Activated CD8-positive, alpha-beta memory T cell treated with anti-CD3 and anti-CD28 coated beads, Interleukin-2, amount 10 ng/mL, durations not matched to agents 7 days and 5 days (primary cell): ENCODE results near the gene CPNE6. TPM values are rescaled to one million over a fixed set of nuclear protein-coding genes. Genes with fewer than 3 reads are reported as not detected.
"Not testable (repeated sequence)": the region's sequence is repeated elsewhere in the genome, so short reads cannot be mapped to it uniquely, and the experiment has no call there.

Source experiments
- ATAC-seq: fragments of 150-1000 bp; cut with Tn5 transposase; one replicate; pipeline ENCODE4 v1.10.0; 2021; ENCODE audit warnings: moderate library complexity
- CTCF ChIA-PET: fragments of 350-600 bp; sonication (Branson Sonifier 250); formaldehyde crosslinking; loops from one replicate; lab custom pipeline; 2021; ENCODE audit warnings: antibody characterized with exemption; lab: Charles Lee
- DNase-seq: peaks from one replicate; pipeline ENCODE4 v3.0.0-alpha.2; 2020
- H3K27ac Mint-ChIP-seq: one replicate; pipeline ENCODE4 v1.8.0; 2021; ENCODE audit warnings: mild to moderate bottlenecking, mixed read lengths
- H3K27me3 Mint-ChIP-seq: one replicate; pipeline ENCODE4 v1.8.0; 2021; ENCODE audit warnings: mixed read lengths
- H3K36me3 Mint-ChIP-seq: one replicate; pipeline ENCODE4 v1.8.0; 2021; ENCODE audit warnings: mild to moderate bottlenecking, mixed read lengths
- H3K4me1 Mint-ChIP-seq: one replicate; pipeline ENCODE4 v1.8.0; 2021; ENCODE audit warnings: mixed read lengths
- H3K4me3 Mint-ChIP-seq: one replicate; pipeline ENCODE4 v1.8.0; 2021; ENCODE audit warnings: mild to moderate bottlenecking, moderate library complexity, mixed read lengths
- H3K9me3 Mint-ChIP-seq: one replicate; pipeline ENCODE4 v1.8.0; 2022; ENCODE audit warnings: low read depth, mixed read lengths
- total RNA-seq, 2 experiments: library from RNA; stranded (reverse); gene quantifications; one replicate each; pipeline ENCODE4 v1.2.3, GENCODE V29; 2021

Gene CPNE6
- total RNA-seq, 2 experiments from 2014 or later: 0.12 TPM; not detected in 1

DNA sequence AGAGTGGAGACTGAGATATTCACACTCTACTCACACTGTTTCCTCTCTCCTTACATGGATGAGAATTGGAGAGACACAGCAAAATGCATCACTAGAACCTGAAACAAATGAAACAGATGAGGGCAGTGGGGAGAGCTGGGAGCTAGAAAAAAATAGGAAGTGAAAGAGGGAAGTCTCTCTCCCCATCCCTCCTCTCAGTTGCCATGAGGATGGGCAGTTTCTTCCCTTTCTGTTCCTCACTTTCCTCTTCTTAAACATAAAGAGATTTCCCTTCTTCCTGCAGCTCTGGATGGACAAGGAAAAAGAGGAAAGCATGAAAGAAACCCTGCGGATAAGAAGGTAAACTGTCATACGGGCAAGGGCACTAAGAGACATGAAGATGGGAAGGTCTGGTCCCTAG lies 22.4 kb upstream of the CPNE6 start:
- ATAC-seq, H3K9me3 Mint-ChIP-seq, H3K4me3 Mint-ChIP-seq, H3K36me3 Mint-ChIP-seq, DNase-seq, H3K27ac Mint-ChIP-seq: not testable (repeated sequence)
- Mint-ChIP-seq H3K4me1 (peaks cover 29% of the 10 kb centered on the region), H3K27me3 (peaks cover 42% of the 10 kb centered on the region)
- CTCF ChIA-PET: interaction anchor here (1.8 to 2.3 kb wide), 2 partner anchors 13 to 44 kb away, joined by 4 to 6 read pairs; no protein-coding TSS in a partner anchor

- Mint-ChIP-seq H3K27me3 (peaks cover 36% of the 10 kb centered on the region), H3K4me1 (peaks cover 16% of the 10 kb centered on the region), H3K4me3 (peak overlapping the region; percentile 74)
- not testable (repeated sequence) for DNase-seq, ATAC-seq, H3K9me3 Mint-ChIP-seq, H3K27ac Mint-ChIP-seq, H3K36me3 Mint-ChIP-seq
- CTCF ChIA-PET: interaction anchor here (1.0 to 2.4 kb wide), 3 partner anchors 8 to 40 kb away, joined by 4 to 10 read pairs (median 5); no protein-coding TSS in a partner anchor
These were observed 20.6 kb upstream of the CPNE6 start for GRCh38 chr14:24050753-24051152.

DNA sequence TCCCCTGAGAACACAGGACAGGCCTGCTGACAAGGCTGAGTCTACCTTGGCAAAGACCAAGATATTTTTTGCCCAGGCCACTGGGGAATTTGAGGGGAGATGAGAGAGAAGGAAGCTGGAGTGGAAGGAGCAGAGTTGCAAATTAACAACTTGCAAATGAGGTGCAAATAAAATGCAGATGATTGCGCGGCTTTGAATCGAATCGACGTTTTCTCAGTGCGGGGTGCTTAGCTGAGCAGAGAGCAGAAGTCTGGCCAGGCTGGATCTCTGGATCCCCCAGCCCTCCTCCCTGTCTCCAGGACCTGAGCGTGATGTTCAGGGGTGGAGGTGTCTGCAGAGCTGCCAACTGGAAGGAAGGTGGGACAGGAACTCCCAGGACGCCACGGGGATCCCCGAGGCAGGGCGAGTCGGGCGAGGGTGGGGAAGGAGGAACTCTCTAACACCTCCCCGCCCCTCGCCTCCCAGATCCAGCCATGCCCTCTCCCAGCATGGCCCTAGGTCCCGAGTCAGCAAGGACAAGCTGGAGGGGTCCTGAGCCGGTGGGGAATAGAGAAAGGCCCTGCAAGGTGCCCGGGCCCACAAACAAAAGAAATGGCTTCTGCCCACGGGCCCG lies 20.1 kb upstream of the CPNE6 start:
- no peaks in the 10 kb centered on the region for H3K9me3 Mint-ChIP-seq
- CTCF ChIA-PET: interaction anchor here (1.2 to 3.1 kb wide), 8 partner anchors 10 to 63 kb away, joined by 3 to 21 read pairs (median 6); partner anchors contain the start of genes DCAF11 and NRL
- H3K27me3 Mint-ChIP-seq: peaks cover 33% of the 10 kb centered on the region
- H3K4me3 Mint-ChIP-seq: peak overlapping the region; percentile 74
- peaks cover 16% of the 10 kb centered on the region for H3K4me1 Mint-ChIP-seq
- ATAC-seq (no peak), DNase-seq (peak; percentile 40)
- peak overlapping the region; percentile 32 for H3K27ac Mint-ChIP-seq
- no peaks in the 10 kb centered on the region for H3K36me3 Mint-ChIP-seq

DNA sequence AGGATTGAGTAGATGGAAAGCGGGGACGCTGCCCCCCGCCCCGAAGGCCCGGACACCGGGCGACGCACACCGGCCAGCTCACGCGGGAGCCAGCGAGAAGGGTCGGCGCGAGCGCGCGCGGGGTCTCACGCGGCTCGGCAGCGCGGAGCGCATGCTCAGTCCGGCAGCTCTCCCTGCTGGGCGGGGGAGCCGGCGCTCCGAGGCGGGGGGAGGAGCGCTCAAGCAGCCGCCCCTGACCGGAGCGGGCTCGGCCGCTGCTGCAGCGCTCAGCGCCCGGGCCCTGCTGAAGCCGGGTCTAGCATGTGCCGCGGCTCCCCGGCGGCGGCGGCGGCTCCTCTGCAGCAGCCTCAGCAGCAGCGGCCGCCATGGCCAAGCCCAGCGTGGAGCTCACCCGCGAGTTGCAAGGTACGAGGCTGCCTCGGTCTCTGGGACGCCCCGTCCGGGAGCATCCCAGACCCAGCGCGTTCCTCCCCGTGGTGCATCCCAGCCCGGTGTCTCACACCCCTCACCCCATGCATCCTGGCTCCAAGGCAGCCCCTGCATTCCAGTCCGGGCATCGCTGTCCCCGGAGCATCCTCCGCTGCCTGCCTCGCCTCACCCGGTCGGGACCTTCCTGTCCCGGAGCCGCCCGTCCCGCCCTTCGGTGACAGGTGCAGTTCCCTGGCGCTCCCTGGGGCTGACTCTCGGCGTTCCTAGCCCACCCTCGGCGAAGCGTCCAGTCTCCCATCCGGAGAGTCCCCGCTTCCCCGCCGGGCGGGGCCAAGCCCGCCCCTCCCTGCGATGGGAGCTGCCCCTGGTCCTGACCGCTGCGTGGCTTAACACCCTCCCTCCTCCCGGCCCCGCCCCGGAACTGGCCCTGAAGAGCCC lies 19.3 kb upstream of the CPNE6 start, which contains the start of gene CARMIL3:
Gene CARMIL3 (plus strand): TSS at position 221 of the 867 bp plus-strand sequence. CDS start 145 bp downstream, at position 366.
- H3K9me3 Mint-ChIP-seq: no peaks in the 10 kb centered on the region
- H3K4me3 Mint-ChIP-seq: peak within 1 kb of the TSS; percentile 74
- CTCF ChIA-PET: interaction anchor here (0.8 to 3.1 kb wide), 9 partner anchors 9 to 110 kb away, joined by 3 to 21 read pairs (median 5); partner anchors contain the start of genes DCAF11, IRF9 and NRL
- peak within 1 kb of the TSS; percentile 32 for H3K27ac Mint-ChIP-seq
- H3K4me1 Mint-ChIP-seq: peaks cover 16% of the 10 kb centered on the region
- H3K27me3 Mint-ChIP-seq: peaks cover 32% of the 10 kb centered on the region
- H3K36me3 Mint-ChIP-seq: no peaks in the 10 kb centered on the region
- DNase-seq: peak; percentile 79
- ATAC-seq: peak; percentile 88

GRCh38 chr14:24052656-24053547 lies 18.5 kb upstream of the CPNE6 start:
- CTCF ChIA-PET: interaction anchor here (0.8 to 7.7 kb wide), 10 partner anchors 8 to 109 kb away, joined by 3 to 139 read pairs (median 6); partner anchors contain the start of genes DCAF11, IRF9, NRL and PCK2
- H3K27ac Mint-ChIP-seq: no peak overlapping the region
- no peaks in the 10 kb centered on the region for H3K9me3 Mint-ChIP-seq
- peaks cover 16% of the 10 kb centered on the region for H3K4me1 Mint-ChIP-seq
- ATAC-seq (peak; percentile 13), DNase-seq (peak; percentile 59)
- H3K36me3 Mint-ChIP-seq: no peaks in the 10 kb centered on the region
- peaks cover 32% of the 10 kb centered on the region for H3K27me3 Mint-ChIP-seq
- H3K4me3 Mint-ChIP-seq: peak overlapping the region; percentile 74

DNA sequence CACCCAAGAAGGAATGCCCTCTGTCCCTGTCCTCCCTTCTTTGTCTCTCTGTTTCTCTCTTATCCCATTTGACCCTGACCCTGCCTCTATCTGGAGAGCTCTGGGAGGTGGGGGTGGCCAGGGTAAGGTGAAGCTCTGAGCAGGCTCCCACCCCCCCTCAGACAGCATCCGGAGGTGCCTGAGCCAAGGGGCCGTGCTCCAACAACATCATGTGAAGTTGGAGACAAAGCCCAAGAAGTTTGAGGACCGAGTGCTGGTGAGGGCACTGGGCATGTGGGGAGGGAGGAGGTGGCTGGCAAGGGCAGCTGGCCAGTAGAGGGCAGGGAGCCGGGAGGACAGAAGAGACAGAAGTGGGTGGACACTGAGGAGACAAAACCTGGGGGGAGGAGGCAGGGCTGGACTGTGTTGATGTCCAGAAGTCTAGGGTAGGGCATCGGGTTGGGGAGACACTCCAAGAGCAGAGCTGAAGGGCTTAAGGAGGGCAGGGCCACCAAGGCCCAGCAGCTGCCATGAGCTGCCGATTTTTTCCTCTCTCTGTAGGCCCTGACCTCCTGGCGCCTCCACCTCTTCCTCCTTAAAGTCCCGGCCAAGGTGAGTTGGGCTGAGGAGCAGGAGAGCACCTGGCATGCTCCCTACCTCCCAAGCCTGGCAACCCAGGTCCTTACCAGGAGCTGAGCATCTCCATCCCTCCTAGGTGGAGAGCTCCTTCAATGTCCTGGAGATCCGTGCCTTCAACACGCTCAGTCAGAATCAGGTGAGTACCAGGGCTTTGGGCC lies 17.6 kb upstream of the CPNE6 start:
- no peak for ATAC-seq
- Mint-ChIP-seq H3K4me3 (no peak overlapping the region), H3K36me3 (no peaks in the 10 kb centered on the region), H3K4me1 (peaks cover 16% of the 10 kb centered on the region), H3K9me3 (no peaks in the 10 kb centered on the region), H3K27ac (no peak overlapping the region), H3K27me3 (peaks cover 29% of the 10 kb centered on the region)
- CTCF ChIA-PET: interaction anchor here (1.7 to 7.7 kb wide), 3 partner anchors 10 to 54 kb away, joined by 6 to 139 read pairs (median 21); partner anchors contain the start of gene PCK2
- DNase-seq: no peak

GRCh38 chr14:24054324-24054641 lies 17.1 kb upstream of the CPNE6 start:
- peaks cover 29% of the 10 kb centered on the region for H3K27me3 Mint-ChIP-seq
- H3K27ac Mint-ChIP-seq: no peak overlapping the region
- H3K4me1 Mint-ChIP-seq: peaks cover 16% of the 10 kb centered on the region
- H3K4me3 Mint-ChIP-seq: no peak overlapping the region
- no peak for ATAC-seq
- CTCF ChIA-PET: interaction anchor here (1.7 to 7.7 kb wide), 3 partner anchors 11 to 53 kb away, joined by 6 to 139 read pairs (median 21); partner anchors contain the start of gene PCK2
- H3K9me3 Mint-ChIP-seq: no peaks in the 10 kb centered on the region
- no peak for DNase-seq
- H3K36me3 Mint-ChIP-seq: no peaks in the 10 kb centered on the region

GRCh38 chr14:24054646-24055045 lies 16.7 kb upstream of the CPNE6 start:
- DNase-seq (no peak), ATAC-seq (no peak)
- Mint-ChIP-seq H3K4me1 (peaks cover 16% of the 10 kb centered on the region), H3K9me3 (no peaks in the 10 kb centered on the region), H3K4me3 (no peak overlapping the region), H3K27me3 (peaks cover 29% of the 10 kb centered on the region), H3K36me3 (no peaks in the 10 kb centered on the region), H3K27ac (no peak overlapping the region)
- CTCF ChIA-PET: interaction anchor here (1.7 to 7.7 kb wide), 2 partner anchors 11 to 38 kb away, joined by 6 to 139 read pairs; partner anchors contain the start of gene PCK2

DNA sequence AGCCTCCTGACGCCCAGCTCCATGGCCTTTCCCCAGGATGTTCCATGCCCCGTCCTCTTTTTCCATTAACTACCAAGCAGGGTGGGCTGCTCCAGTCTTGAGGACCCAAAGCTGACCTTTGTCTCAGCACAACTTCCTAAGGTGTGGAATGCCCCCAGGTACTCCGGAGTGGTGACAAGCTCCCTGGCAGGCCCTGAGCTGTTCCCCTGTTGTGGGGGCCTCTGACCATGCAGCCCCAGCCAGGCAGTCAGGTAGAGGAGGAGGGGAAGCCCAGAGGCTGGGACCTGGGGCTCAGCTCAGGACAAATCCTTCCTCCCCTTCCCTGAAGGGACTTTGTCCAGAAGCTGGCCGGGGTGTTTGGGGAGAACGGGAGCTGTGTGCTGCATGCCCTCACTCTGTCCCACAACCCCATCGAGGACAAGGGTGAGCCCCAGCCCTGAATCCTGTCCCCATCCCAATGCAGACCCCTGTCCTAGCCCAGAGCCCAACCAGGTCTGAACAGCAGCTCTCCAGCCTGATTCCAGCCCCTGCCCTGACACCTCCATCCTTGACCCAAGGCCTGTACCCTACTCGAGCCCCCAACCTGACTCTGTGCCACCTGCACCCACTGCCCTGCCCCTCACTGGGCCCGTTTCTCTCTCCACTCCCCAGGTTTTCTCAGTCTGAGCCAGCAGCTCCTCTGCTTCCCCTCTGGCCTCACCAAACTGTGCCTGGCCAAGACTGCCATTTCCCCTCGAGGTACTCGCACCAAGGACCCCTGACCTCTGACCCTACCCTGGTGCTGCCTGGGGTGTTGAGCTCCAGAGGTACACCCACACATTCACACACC lies 15.2 kb upstream of the CPNE6 start:
- Mint-ChIP-seq H3K27ac (no peak overlapping the region), H3K27me3 (peaks cover 18% of the 10 kb centered on the region), H3K4me3 (no peak overlapping the region), H3K36me3 (no peaks in the 10 kb centered on the region), H3K9me3 (no peaks in the 10 kb centered on the region), H3K4me1 (peaks cover 13% of the 10 kb centered on the region)
- CTCF ChIA-PET: interaction anchor here (1.0 to 7.7 kb wide), 6 partner anchors 25 to 105 kb away, joined by 3 to 139 read pairs (median 26); partner anchors contain the start of genes IRF9 and PCK2
- DNase-seq: no peak
- ATAC-seq: no peak

DNA sequence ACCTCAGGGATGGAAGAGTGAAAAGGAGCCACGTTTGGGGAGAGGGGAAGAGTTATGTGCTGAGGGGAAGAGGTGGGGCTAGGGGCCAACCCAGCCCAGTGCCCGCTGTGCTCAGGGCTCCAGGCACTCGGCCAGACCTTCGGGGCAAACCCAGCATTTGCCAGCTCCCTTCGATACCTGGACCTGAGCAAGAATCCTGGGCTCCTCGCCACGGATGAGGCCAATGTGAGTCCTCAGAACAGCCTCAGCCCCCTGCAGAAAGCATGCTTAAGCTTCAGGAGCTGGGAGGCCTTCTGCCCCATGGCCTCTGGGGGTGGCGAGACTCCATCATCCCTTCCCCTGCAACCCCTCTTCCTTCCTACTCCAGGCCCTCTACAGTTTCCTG lies 14.6 kb upstream of the CPNE6 start:
- H3K27ac Mint-ChIP-seq: no peak overlapping the region
- peaks cover 11% of the 10 kb centered on the region for H3K4me1 Mint-ChIP-seq

GRCh38 chr14:24057271-24057670 lies 14.1 kb upstream of the CPNE6 start:
- H3K36me3 Mint-ChIP-seq: no peaks in the 10 kb centered on the region
- ATAC-seq (no peak), DNase-seq (no peak)
- peaks cover 16% of the 10 kb centered on the region for H3K27me3 Mint-ChIP-seq
- H3K4me3 Mint-ChIP-seq: no peak overlapping the region
- H3K4me1 Mint-ChIP-seq: peaks cover 11% of the 10 kb centered on the region
- H3K9me3 Mint-ChIP-seq: no peaks in the 10 kb centered on the region
- no peak overlapping the region for H3K27ac Mint-ChIP-seq
- CTCF ChIA-PET: interaction anchor here (0.7 to 7.7 kb wide), 12 partner anchors 12 to 242 kb away, joined by 3 to 139 read pairs (median 5); partner anchors contain the start of genes CPNE6, DHRS1, EMC9 and IRF9

More for the DNA sequence above, 14.6 kb upstream of the CPNE6 start:
- H3K4me3 Mint-ChIP-seq: no peak overlapping the region
- no peak for ATAC-seq
- DNase-seq: no peak
- H3K9me3 Mint-ChIP-seq: no peaks in the 10 kb centered on the region
- peaks cover 16% of the 10 kb centered on the region for H3K27me3 Mint-ChIP-seq
- no peaks in the 10 kb centered on the region for H3K36me3 Mint-ChIP-seq
- CTCF ChIA-PET: interaction anchor here (1.0 to 7.7 kb wide), 8 partner anchors 11 to 104 kb away, joined by 3 to 139 read pairs (median 12); partner anchors contain the start of genes EMC9, IRF9 and PCK2
